OCI-LY3 (cell line): ENCODE measurements around the gene ETV1.

Source experiments
- H2AFZ ChIP-seq: fragments of 200-600, 300-600 bp; shearing (Covaris generic); 2 replicates; pipeline ENCODE4 v1.6.0; 2014; ENCODE audit warnings: antibody characterized with exemption, low read depth, low read length
- H3K27ac ChIP-seq: fragments of 200-600, 300-600 bp; sonication (generic); 2 replicates; pipeline ENCODE4 v1.5.1; 2014; ENCODE audit warnings: mild to moderate bottlenecking, low read length, moderate library complexity, mixed read lengths
- H3K27me3 ChIP-seq: fragments of 200-600, 300-600 bp; sonication (generic); 2 replicates; pipeline ENCODE4 v1.6.1; 2014; ENCODE audit warnings: low read depth, low read length, mixed read lengths
- H3K36me3 ChIP-seq: fragments of 200-600, 300-600 bp; sonication (generic); replicated peaks from 2 replicates; pipeline ENCODE3; 2014; ENCODE audit warnings: low read depth, low read length, mixed read lengths
- H3K4me1 ChIP-seq: fragments of 300-600, 200-600 bp; sonication (generic); 2 replicates; pipeline ENCODE4 v1.6.1; 2014; ENCODE audit warnings: low read length, mixed read lengths
- H3K4me2 ChIP-seq: fragments of 200-600, 300-600 bp; sonication (generic); 2 replicates; pipeline ENCODE4 v1.6.1; 2014; ENCODE audit warnings: low read length, mixed read lengths
- H3K4me3 ChIP-seq: fragments of 300-600, 200-600 bp; sonication (generic); 2 replicates; pipeline ENCODE4 v1.5.1; 2014; ENCODE audit warnings: antibody characterized with exemption, mild to moderate bottlenecking, low read length, moderate library complexity
- H3K79me2 ChIP-seq: fragments of 300-600, 200-600 bp; shearing (Covaris generic); 2 replicates; pipeline ENCODE4 v1.6.1; 2014; ENCODE audit warnings: mild to moderate bottlenecking, low read length, mixed read lengths
- H3K9ac ChIP-seq: fragments of 300-600, 200-600 bp; shearing (Covaris generic); 2 replicates; pipeline ENCODE4 v1.6.0; 2014; ENCODE audit warnings: mild to moderate bottlenecking, low read length, moderate library complexity
- H3K9me3 ChIP-seq: fragments of 200-600, 300-600 bp; shearing (Covaris generic); 2 replicates; pipeline ENCODE4 v1.6.1; 2014; ENCODE audit warnings: low read length, mixed read lengths; ENCODE audit not compliant: insufficient read depth
- H4K20me1 ChIP-seq: fragments of 200-600, 300-600 bp; sonication (generic); 2 replicates; pipeline ENCODE4 v1.6.1; 2016; ENCODE audit warnings: low read length, mixed read lengths; ENCODE audit not compliant: insufficient read depth
- EZH2phosphoT487 ChIP-seq: fragments of 200-600 bp; shearing (Covaris generic); IDR thresholded peaks from 2 replicates; pipeline ENCODE4 v1.6.1; 2018; ENCODE audit warnings: antibody characterized with exemption, mixed run types, low read depth
- TF ChIP-seq, protein P1 (sequence below): fragments of 200-600, 300-600 bp; sonication (generic); IDR thresholded peaks from 2 replicates; pipeline ENCODE4 v1.5.1; 2014; ENCODE audit warnings: antibody characterized with exemption, low read length, low read depth

ETV1 gene

DNA sequence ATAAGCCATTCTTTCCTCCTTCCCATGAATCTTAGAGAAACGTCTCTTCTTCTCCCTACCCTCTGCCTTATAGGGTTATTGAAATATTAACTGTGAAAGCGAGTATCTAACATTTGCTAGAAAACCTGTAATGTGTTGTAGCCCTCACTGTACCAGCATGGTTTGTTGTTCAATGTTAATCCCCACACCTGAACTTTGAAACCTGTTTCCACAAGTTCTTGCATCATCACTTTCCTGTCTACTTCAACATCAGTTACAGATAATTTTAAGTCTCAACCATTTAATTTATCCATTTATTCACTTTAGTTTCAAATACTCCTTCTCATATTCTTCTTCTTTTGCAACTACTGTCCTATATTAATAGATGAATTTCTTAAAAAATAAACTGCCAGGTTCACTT, 148.2 kb downstream of the ETV1 start:
- Histone ChIP-seq H3K4me3 (no peak overlapping the region), H3K27ac (no peak overlapping the region), H3K4me2 (no peak overlapping the region), H3K9ac (no peak overlapping the region), H3K36me3 (no peaks in the 10 kb centered on the region), H3K4me1 (no peaks in the 10 kb centered on the region), H2AFZ (no peak overlapping the region), H4K20me1 (no peaks in the 10 kb centered on the region), H3K9me3 (no peaks in the 10 kb centered on the region), H3K27me3 (no peaks in the 10 kb centered on the region), H3K79me2 (no peaks in the 10 kb centered on the region)
- no peak for TF ChIP-seq EZH2phosphoT487
- TF ChIP-seq, protein P1, sequence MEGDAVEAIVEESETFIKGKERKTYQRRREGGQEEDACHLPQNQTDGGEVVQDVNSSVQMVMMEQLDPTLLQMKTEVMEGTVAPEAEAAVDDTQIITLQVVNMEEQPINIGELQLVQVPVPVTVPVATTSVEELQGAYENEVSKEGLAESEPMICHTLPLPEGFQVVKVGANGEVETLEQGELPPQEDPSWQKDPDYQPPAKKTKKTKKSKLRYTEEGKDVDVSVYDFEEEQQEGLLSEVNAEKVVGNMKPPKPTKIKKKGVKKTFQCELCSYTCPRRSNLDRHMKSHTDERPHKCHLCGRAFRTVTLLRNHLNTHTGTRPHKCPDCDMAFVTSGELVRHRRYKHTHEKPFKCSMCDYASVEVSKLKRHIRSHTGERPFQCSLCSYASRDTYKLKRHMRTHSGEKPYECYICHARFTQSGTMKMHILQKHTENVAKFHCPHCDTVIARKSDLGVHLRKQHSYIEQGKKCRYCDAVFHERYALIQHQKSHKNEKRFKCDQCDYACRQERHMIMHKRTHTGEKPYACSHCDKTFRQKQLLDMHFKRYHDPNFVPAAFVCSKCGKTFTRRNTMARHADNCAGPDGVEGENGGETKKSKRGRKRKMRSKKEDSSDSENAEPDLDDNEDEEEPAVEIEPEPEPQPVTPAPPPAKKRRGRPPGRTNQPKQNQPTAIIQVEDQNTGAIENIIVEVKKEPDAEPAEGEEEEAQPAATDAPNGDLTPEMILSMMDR = no peak
